Tibial nerve (tissue), 4 donors: ENCODE data around the gene SMYD3. TPM values are rescaled to one million over a fixed set of nuclear protein-coding genes. Genes with fewer than 3 reads are reported as not detected.

Experiments used
- DNase-seq, 2 donors: peaks; one replicate each; pipeline ENCODE4 v3.0.0-alpha.2; 2019; ENCODE audit warnings: low spot score in 2 of 2
- H3K27ac ChIP-seq, 4 donors: fragments of 200-600 bp; sonication (generic) in 3 of 4; one replicate each; pipeline ENCODE4 v1.5.1; 2017 to 2019; ENCODE audit warnings: mild to moderate bottlenecking in 1 of 4
- H3K27me3 ChIP-seq, 2 donors: fragments of 200-600 bp; sonication (generic) in 1 of 2; one replicate each; pipeline versions ENCODE4 v1.5.1 to v1.6.0; 2017 to 2019
- H3K36me3 ChIP-seq, 3 donors: fragments of 200-600 bp; sonication (generic); one replicate each; pipeline ENCODE4 v1.5.1; 2018 to 2019
- H3K4me1 ChIP-seq, 4 donors: fragments of 200-600 bp; sonication (generic) in 3 of 4; one replicate each; pipeline ENCODE4 v1.5.1; 2017 to 2019
- H3K4me3 ChIP-seq, 4 donors: fragments of 200-600 bp; sonication (generic) in 3 of 4; one replicate each; pipeline ENCODE4 v1.5.1; 2017 to 2019; ENCODE audit warnings: mild to moderate bottlenecking in 1 of 4, moderate library complexity in 1 of 4
- H3K9me3 ChIP-seq, 4 donors: fragments of 200-600 bp; sonication (generic) in 3 of 4; one replicate each; pipeline ENCODE4 v1.5.1; 2017 to 2019
- CTCF ChIP-seq, 5 experiments: fragments of 200-600 bp in 3 of 5; fragments of 450-650 bp in 2 of 5; sonication (generic) in 3 of 5; IDR thresholded peaks; one replicate each; pipeline ENCODE4 v1.5.1; 2016 to 2019; ENCODE audit warnings: antibody characterized with exemption in 5 of 5, mild to moderate bottlenecking in 3 of 5, moderate library complexity in 2 of 5
- EP300 ChIP-seq, 2 donors: sonication (generic); formaldehyde crosslinking; IDR thresholded peaks; one replicate each; pipeline ENCODE4 v1.6.1; 2017; ENCODE audit warnings: antibody characterized with exemption in 2 of 2, mild to moderate bottlenecking in 1 of 2
- POLR2A ChIP-seq, 2 donors: fragments of 450-650 bp; IDR thresholded peaks; one replicate each; pipeline ENCODE4 v1.6.1; 2017; ENCODE audit warnings: antibody characterized with exemption in 2 of 2, mild to moderate bottlenecking in 2 of 2, moderate library complexity in 2 of 2
- WGBS, 2 donors: methylation state at CpG; one replicate each; pipeline ENCODE4 v1.1.5; 2018; 5-methylcytosine and 5-hydroxymethylcytosine counted together
- total RNA-seq, 4 donors: library from RNA; depleted of rRNA; stranded (reverse); fragments of >200 nt; gene quantifications; one replicate each; pipeline ENCODE4 v1.1.0, GENCODE V29; 2016

The SMYD3 gene
- total RNA-seq, 4 donors from 2014 or later: 22.2 to 30.3 (median 27.0) TPM

GRCh38 chr1:245871191-245871590 lies 635.9 kb downstream of the SMYD3 start:
- 73 to 81% methylated on average over 2 of the region's 2 CpGs for WGBS, 2 donors
- DNase-seq: no peak
- no peak for TF ChIP-seq EP300 (IDR thresholded peaks at IDR 0.05)
- no peak for TF ChIP-seq CTCF (IDR thresholded peaks at IDR 0.05)
- no peak for TF ChIP-seq POLR2A (IDR thresholded peaks at IDR 0.05)
- H3K4me1 ChIP-seq: peaks cover 0 to 20% (median 0%) of the 10 kb centered on the region in 4 donors
- no peak overlapping the region for H3K27ac ChIP-seq
- no peaks in the 10 kb centered on the region for H3K36me3 ChIP-seq
- no peak overlapping the region for H3K4me3 ChIP-seq
- no peaks in the 10 kb centered on the region for H3K9me3 ChIP-seq
- no peaks in the 10 kb centered on the region for H3K27me3 ChIP-seq

DNA sequence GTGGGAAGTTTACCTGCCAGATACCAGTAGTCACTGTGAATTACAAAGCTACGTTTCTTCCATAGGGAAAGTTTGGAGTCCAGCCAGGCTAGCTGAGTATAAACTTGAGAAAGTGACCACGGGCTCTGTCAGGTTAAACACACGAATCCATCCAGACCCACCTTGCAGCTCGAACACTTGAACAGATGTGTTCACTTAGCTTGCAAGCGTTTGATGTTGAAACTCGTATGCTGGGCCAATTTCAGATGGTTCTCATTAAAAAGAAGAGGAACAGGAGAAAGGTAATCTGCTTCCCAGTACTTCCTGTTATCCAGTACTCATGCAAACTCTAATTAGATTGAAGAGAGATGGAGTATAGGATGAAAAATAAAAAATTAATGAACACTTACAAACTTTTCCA lies 636.4 kb downstream of the SMYD3 start:
- no peak overlapping the region for H3K4me3 ChIP-seq
- no peak overlapping the region for H3K27ac ChIP-seq
- no peaks in the 10 kb centered on the region for H3K9me3 ChIP-seq
- no peaks in the 10 kb centered on the region for H3K36me3 ChIP-seq
- H3K4me1 ChIP-seq: peaks cover 0 to 16% (median 0%) of the 10 kb centered on the region in 4 donors
- TF ChIP-seq CTCF (IDR thresholded peaks at IDR 0.05) (no peak), POLR2A (IDR thresholded peaks at IDR 0.05) (no peak), EP300 (IDR thresholded peaks at IDR 0.05) (no peak)
- no peak for DNase-seq
- 83 to 89% methylated on average over 6 of the region's 6 CpGs for WGBS, 2 donors
- no peaks in the 10 kb centered on the region for H3K27me3 ChIP-seq

DNA sequence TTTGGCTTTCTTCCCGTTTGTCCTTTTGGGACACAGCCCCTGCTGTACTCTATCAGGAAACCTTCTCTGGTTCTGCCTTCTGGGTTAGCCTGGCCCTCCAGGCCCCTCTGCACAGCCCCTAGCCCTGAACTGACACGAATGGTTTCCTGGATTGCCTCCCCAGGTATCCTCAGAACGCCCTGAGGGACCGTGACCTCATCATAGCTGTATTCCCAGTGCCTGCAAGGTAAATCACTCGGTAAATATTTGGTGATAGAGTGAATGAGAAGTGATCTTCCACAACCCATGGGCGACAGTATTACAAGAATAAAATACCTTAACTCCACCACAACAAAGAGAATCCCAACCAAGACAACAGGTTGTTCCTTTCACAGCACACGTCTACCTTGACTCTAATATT lies 637.2 kb downstream of the SMYD3 start:
- 84 to 87% methylated on average over 7 of the region's 7 CpGs for WGBS, 2 donors
- no peaks in the 10 kb centered on the region for H3K36me3 ChIP-seq
- H3K9me3 ChIP-seq: no peaks in the 10 kb centered on the region
- peaks cover 0 to 7% (median 0%) of the 10 kb centered on the region in 4 donors for H3K4me1 ChIP-seq
- TF ChIP-seq CTCF (IDR thresholded peaks at IDR 0.05) (no peak), EP300 (IDR thresholded peaks at IDR 0.05) (no peak), POLR2A (IDR thresholded peaks at IDR 0.05) (no peak)
- H3K4me3 ChIP-seq: no peak overlapping the region
- H3K27ac ChIP-seq: no peak overlapping the region
- H3K27me3 ChIP-seq: no peaks in the 10 kb centered on the region
- DNase-seq: no peak

- no peaks in the 10 kb centered on the region for H3K27me3 ChIP-seq
- no peak for DNase-seq
- no peaks in the 10 kb centered on the region for H3K36me3 ChIP-seq
- H3K4me1 ChIP-seq: no peaks in the 10 kb centered on the region
- H3K9me3 ChIP-seq: no peaks in the 10 kb centered on the region
- no peak overlapping the region for H3K27ac ChIP-seq
- TF ChIP-seq CTCF (IDR thresholded peaks at IDR 0.05) (no peak), POLR2A (IDR thresholded peaks at IDR 0.05) (no peak), EP300 (IDR thresholded peaks at IDR 0.05) (no peak)
- H3K4me3 ChIP-seq: no peak overlapping the region
- WGBS, 2 donors: 64 to 76% methylated on average over 5 of the region's 5 CpGs
Observed at GRCh38 chr1:245867738-245868137, 639.3 kb downstream of the SMYD3 start.

GRCh38 chr1:245864872-245865271 lies 642.2 kb downstream of the SMYD3 start:
- no peak for DNase-seq
- no peaks in the 10 kb centered on the region for H3K9me3 ChIP-seq
- WGBS, 2 donors: 92 to 93% methylated on average over 3 of the region's 3 CpGs

More at GRCh38 chr1:245864872-245865271, 642.2 kb downstream of the SMYD3 start:
- H3K27ac ChIP-seq: no peak overlapping the region
- H3K4me1 ChIP-seq: peaks cover 0 to 12% (median 0%) of the 10 kb centered on the region in 4 donors
- no peak overlapping the region for H3K4me3 ChIP-seq
- TF ChIP-seq POLR2A (IDR thresholded peaks at IDR 0.05): no peak
- H3K27me3 ChIP-seq: no peaks in the 10 kb centered on the region
- H3K36me3 ChIP-seq: no peaks in the 10 kb centered on the region
